ENCODE results near the gene NENF.
"Not testable (repeated sequence)": the region's sequence is repeated elsewhere in the genome, so short reads cannot be mapped to it uniquely, and the experiment has no call there.

NENF gene

DNA sequence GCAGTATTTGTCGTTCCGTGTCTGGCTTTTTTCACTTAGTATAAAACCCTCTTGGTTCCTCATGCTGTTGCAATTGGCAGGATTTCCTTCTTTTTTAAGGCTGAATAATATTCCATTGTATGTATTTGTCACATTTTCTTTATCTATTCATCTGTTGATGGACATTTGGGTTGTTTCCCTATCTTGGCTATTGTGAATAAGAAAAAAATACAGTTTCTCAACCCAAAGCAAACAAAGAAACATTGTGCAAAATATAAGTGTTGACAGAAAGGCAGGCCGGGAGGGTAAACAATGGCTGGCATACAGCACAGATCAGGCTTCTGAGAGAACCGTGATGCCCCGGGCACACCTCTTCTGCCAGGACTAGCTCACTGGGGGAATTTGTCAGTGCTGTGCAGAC lies 26.9 kb downstream of the NENF start:
- DNase-seq (ENCODE audit: low read depth, low spot score), result no peak

DNA sequence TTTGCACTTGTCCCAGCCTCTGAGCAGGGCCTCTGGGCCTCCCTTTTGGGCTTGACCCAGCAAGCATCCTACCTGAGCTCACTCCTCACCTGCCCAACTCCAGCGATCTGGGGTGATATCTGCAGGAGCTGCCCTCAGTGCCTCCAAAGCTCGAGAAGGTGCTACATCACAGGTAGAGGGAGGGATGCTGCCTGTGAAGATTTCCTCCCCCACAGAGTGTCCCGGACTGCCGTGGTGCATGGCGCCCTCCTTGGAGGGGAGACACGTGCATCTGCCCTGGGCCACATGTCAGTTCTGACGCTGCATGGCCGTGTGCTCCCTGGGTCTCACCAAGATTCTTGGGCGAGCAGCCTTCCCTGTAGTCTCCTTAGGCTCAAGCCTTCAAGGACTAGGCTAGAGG lies 27.7 kb downstream of the NENF start:
- DNase-seq (ENCODE audit: low read depth, low spot score), result no peak

DNA sequence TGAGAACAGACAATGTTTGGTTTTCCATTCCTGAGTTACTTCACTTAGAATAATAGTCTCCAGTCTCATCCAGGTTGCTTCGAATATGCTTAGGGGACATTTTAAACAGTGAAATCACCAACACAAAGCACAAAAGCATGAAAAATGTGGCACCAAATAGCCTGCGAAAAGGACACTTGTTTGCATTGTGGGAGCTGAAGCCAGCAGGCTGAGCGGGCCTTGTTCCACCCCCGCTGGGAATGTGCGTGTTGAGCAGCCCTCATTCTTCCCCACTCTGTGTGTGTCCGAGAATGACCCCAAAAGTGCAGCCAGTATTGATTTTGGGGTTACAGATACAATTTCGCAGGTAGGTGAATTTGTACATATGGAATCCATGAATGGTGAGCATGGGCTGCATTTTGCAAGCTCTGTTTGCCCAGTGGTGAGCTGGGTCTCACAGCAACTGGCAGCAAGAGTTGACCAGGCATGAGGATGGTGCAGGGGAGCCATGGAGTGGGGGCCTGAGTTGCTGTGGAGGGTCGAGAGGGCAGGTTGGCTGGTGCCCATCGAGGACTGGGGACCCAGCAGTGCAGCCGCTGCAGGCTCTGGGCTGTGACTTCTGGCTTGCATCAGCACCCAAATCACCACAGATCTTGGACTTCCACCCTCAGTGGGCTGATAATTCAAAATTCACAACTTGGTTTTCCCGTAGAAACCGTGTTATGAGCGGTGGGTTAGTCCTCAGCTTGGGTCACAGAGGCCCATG lies 29.4 kb downstream of the NENF start:
- no peak for DNase-seq (ENCODE audit: low read depth, low spot score)

DNA sequence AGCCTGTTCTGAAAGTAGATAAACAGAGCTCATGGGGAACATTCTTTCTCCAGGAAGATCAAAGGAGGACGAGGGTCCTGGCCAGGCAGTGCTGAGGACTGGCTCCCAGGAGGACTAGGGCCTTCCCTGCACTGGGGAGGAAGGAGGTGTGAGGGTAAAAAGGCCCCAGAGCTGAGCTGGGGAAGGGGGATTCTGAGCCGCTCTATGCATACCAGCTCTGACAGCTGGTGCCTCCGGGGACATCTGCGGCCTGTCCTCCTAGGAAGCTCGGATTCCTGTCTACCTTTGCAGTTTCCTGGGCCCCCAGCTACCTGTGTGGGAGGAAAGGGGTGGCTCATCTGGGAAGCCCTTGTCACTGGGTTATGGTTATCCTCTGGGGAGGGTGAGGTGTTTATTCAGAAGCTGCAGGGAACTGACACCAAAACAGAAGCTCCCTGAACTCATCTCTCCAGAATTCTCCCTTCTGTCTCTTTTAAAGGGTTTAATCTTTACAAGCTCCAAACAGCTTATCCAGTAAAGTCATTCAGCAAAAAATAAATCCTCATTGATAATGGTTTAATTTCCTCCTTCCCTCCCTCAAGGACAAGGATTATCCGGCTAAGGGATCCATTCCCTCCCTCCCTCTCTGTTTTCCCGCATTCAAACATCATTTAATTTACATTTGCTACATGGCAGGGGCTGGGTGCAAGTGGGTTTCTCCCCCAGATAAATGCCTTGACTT lies 31.0 kb downstream of the NENF start:
- no peak for DNase-seq (ENCODE audit: low read depth, low spot score)

DNA sequence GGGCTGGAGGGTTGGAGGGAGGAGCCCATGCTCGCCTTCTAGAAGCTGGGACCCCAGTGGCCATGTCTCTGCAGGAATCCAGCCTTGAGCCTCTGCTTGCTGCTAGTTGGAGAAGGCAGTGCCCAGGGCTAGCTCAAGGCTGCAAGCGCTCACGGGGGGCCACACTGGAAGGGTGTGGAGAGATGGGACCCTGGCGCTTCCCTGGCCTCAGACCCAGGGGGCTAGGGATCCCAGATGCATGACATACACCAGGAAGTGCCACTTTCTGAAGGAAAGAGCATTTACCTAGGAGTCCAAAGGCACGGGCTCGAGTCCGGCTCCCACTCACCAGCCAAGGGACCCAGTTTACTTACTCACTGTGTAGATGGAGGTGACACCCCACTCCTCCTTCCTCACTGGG lies 32.6 kb downstream of the NENF start:
- DNase-seq (ENCODE audit: low read depth, low spot score), result no peak

DNA sequence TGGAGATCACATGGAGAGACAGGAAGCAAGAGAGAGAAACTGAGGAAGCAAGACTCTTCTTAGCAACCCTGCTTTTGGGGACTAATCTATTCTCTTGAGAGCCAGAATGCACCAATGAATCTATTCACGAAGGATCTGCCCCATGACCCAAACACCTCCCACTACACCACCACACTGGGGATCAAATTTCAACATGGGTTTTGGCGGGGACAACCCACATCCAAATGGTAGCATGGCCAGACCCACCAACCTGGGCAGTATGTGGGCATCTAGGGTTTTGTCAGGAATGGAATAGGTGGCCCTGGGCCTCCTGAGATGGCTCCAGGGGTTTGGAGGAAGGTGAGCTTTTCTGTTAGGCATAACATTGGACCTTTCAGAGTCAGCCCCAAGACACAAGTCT lies 33.7 kb downstream of the NENF start:
- no peak for DNase-seq (ENCODE audit: low read depth, low spot score)

DNA sequence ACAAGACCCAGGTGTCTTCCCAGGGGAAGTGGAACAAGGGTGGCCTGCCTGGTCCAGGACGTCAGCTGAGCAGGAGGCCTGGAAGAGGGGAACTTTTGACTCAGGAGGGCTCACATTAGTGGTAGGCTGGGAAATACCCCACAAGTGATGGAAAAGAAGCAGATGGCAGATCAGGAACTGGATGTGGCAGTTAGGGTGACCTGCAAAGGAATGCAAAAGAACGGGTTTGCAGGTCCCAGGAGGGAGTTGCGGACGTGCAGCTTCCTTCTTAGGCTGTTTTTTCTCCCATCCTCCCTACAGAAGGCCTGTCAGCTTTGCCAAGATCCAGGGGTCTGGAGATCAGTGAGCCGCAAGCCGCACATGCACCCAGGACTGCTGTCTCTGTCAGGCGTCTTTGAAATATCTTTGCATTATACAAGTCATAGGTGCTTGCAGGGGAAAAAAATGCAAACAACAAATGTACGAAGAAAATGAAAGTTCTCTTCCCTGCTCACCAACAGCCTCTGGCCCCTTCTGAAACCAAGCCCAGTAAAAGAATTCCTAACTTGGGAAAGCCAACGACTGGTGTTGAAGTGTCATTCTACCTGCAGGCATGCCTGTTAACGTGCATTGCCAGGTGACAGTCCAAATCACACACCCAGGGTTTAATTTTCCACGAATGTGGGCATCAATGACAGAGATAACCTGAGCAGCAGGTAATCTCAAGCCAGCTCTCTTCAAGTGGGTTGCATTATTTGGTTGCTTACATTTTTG lies 34.4 kb downstream of the NENF start:
- DNase-seq (ENCODE audit: low read depth, low spot score), result no peak

DNA sequence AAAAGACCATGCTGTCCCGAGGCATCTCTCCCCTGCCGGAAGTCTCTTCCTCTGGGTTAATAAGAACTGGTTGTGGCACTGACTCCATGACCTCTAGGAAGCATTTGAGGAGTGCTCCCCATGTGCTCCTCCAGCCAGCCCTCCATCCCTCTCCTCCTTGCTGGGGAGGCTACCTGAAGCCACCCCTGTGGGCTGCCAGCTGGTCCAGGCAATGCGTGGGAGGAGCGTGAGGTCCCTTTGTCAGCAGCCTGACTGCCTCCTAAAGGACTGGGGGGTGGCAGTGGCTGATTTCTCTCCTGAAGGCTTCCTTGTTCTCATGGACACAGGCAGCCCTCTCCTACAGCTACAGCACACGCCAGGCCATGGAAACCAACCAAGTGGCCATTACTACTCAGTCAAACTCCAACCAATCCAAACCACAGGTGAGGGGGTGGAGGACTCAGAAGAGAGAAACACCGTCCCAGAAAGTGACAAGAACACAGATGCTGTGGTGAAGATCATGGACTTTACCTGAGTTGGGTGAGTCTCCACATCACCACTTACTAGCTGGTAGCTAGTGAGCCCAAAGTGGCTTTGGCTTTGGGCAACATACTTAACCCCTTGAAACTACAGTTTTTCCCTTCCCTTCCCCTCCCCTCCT lies 35.2 kb downstream of the NENF start:
- no peak for DNase-seq (ENCODE audit: low read depth, low spot score)

DNA sequence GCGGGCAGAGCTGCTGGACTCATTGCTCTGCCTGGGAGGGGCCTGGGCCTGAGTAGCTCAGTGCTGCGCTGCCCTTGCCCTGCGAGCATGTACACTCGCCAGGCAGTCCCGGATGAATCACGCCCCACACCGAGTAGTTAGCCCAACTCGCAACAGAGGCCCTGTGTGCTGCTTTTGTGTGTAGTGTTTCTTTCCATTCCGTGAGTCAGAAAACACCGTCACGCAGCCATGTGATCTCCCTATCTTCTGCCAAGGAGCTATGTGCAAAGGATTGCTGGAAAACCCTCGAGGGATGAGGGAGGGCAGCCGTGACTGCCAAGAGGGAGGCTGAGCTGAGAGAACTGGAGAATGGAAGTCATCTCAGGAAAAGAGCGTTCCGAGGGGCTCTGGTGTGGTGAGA lies 37.3 kb downstream of the NENF start:
- DNase-seq (ENCODE audit: low read depth, low spot score), result peak; percentile 89

DNA sequence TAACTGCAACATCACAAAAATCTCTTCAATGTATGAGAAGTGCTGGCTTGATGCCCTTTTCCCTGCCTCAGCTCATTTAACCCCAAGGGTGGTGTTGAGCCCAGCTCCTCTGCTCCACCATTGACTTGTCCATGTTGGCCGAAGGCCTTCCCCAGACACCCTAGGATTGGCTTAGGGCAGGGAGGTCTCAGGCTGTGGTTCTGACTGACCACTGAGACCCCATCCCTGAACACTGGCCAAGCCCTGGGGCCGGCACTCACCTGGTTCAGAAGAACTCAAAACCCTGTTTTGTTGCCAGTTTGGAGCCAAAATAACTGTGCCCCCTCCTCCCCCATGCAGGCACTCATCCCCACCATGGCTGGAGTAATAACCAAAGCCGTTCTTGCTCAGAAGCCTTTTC lies 38.6 kb downstream of the NENF start:
- no peak for DNase-seq (ENCODE audit: low read depth, low spot score)

DNA sequence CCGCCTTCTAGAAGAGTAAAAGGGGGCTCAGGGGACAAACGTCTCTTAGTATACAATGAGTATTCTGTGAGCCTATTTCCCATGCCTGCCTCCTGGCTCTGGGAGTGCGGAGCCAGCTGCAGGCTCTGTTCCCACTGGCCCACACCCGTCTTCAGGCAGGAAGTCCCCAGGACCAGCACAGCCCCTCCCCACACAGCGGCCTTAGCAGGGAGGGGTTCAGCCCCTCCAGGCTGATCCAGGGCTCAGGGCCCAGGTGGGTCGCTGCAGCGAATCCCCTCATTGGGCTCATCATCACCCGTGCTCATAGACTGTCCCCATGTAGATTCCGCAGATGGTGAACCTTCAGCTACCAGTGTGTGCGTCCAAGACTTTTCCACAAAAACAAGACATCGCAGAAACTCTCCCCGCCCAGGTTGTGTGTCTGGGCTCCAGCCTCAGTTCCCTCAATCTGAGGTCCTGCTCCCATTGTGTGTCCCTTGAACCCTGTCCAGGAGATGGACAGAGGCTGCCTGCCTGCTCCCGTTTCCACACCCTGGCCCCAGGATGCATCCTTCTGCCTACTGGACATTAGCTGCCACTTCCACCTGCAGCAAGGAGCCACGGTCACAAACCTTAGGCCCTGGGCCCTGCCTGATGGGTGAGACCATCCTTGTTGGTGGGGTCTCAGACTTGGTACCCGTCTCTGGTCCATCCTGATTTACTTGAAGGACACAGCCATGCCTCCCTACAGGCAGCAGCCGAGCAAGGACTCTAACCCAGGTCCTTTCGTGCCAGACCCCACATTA lies 39.4 kb downstream of the NENF start:
- no peak for DNase-seq (ENCODE audit: low read depth, low spot score)

DNA sequence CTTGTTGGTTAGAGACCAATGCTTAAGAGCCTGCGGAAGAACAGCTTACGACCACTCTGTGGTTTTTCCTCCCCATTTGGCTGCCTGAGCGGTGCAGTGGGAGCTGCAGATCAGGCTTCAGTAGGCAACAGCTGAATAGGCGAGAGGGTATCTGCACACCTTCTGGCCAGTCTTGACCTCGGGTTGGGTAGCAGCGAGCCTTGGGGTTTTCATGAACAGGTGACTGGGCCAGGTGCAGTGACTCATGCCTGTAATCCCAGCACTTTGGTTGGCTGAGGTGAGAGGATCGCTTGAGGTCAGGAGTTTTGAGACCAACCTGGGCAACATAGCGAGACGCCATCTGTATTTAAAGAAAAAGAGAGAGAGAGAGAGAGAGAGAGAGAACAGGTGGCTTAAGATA lies 41.0 kb downstream of the NENF start:
- DNase-seq (ENCODE audit: low read depth, low spot score), result no peak

DNA sequence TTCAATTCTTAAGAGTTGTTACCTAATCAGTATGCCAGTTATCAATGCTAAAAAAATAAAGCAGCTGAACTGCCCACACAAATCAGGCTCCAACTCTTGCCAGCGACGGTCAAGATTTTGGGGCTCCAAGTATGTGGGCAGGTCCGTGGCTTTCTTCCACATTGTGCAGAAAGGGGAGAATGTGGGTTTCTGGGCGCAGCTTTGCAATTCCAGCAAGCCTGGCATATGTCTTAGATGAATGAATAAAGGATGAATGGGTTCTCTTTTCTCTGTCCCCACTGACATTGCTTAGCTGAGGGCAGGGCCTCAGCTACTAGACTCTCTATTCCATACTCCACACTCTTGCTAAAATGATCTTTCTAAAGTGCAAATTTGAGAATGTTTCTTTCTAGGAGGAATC lies 42.4 kb downstream of the NENF start:
- no peak for DNase-seq (ENCODE audit: low read depth, low spot score)

DNA sequence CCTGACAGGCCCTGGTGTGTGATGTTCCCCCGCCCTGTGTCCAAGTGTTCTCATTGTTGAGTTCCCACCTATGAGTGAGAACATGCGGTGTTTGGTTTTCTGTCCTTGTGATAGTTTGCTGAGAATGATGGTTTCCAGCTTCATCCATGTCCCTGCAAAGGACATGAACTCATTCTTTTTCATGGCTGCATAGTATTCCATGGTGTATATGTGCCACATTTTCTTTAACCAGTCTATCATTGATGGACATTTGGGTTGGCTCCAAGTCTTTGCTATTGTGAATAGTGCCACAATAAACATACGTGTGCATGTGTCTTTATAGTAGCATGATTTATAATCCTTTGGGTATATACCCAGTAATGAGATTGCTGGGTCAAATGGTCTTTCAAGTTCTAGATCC lies 43.1 kb downstream of the NENF start:
- DNase-seq (ENCODE audit: low read depth, low spot score), result not testable (repeated sequence)

DNA sequence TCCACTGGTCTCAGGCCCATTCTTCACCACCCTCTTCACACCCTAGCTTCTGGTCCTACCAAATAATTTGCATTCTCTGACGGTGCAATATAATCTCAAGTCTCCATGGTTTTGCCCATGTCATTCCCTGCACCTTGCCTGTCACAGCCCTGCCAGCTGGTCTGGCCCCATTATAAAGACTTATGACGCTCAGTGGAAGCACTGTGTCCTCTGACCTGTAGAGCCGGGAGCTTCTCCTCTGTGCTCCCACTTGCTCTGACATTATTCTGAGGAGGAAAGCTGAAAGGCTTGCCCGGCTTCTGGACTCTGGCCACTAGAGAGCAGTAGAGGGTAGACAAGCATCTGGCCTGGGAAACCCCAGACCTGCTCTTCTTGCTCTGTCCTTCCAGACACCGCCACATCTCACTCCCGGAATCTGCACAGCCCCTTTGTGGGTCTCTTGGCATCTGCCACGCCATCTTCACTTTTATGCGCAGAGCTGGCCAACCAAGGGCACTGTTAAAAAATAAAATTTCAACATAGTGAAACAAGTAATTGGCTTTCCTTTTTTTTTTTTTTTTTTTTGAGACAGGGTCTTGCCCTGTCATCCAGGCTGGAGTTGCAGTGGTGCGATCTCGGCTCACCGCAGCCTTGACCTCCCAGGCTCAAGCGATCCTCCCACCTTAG lies 44.4 kb downstream of the NENF start:
- no peak for DNase-seq (ENCODE audit: low read depth, low spot score)

DNA sequence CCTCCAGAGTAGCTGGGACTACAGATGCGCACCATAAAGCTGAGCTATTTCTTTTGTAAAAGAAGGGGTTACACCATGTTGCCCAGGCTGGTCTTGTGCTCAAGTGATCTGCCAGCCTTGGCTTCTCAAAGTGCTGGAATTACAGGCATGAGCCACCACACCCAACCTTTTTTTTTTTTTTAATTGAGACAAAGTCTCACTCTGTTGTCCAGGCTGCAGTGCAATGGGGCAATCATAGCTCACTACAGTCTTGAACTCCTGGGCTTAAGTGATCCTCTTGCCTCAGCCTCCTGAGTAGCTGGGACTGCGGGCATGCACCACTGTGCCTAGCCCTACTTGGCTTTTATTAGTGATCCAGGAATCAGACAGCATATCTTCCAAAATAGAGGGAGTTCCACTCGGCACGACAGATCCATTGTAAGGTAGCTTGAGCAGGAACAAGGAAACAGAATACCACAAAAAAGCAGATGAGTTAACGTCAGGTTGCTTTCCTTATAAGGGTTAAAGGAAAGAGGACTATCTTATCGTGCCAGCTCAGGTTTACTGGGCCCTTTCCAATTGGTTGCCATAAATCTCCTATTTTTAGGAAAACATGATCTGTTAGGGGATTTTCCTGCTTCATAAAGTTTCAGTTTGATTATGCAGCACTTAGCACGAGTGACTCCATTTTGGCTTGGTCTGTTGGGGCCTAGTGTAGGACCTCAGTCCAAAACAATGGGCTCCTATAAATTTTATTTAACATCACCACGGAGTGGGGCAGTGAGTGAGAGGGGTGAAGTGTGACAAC lies 45.2 kb downstream of the NENF start:
- no peak for DNase-seq (ENCODE audit: low read depth, low spot score)

DNA sequence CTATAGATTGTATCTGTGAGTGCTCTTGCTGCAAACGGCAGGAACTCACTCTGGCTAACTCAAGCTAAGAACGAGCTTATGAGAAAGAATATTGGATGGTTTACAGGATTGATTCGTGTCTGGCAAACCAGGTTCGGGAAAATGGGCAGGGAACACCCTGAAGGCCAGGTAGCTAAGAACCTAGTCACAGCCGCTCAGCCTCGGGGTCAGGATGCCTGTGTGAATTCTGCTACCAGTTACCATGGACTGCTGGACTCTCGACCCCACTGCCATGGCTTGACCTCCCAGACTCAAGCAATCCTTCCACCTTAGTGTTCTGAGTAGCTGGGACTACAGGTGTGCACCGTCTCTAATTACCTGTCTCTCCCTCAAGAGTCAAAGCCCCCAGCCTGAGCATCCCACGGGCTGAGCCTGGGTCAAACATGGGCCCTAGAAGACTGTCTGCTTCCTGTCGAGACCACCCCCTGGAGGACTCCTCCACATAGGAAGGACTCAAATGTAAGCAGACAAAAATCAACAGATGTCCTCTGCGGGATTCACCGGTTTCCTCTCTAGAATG lies 45.8 kb downstream of the NENF start:
- no peak for DNase-seq (ENCODE audit: low read depth, low spot score)

DNA sequence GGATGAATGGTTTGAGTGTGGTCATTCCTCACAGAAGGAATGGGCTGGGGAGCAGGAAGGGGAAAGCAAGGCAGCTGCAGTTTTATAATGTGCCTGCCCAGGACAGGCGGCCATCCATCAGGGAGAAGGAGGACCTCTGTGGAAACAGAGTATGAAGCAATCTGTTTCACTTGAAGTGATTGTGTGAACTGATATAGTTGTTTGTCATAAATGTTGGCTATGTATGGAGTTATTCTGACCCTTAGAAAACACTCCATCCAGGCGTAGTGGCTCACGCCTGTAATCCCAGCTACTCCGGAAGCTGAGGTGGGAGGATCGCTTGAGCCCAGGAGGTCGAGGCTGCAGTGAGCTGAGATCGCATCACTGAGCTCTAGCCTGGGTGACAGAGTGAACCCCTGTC lies 46.5 kb downstream of the NENF start:
- DNase-seq (ENCODE audit: low read depth, low spot score), result no peak

DNA sequence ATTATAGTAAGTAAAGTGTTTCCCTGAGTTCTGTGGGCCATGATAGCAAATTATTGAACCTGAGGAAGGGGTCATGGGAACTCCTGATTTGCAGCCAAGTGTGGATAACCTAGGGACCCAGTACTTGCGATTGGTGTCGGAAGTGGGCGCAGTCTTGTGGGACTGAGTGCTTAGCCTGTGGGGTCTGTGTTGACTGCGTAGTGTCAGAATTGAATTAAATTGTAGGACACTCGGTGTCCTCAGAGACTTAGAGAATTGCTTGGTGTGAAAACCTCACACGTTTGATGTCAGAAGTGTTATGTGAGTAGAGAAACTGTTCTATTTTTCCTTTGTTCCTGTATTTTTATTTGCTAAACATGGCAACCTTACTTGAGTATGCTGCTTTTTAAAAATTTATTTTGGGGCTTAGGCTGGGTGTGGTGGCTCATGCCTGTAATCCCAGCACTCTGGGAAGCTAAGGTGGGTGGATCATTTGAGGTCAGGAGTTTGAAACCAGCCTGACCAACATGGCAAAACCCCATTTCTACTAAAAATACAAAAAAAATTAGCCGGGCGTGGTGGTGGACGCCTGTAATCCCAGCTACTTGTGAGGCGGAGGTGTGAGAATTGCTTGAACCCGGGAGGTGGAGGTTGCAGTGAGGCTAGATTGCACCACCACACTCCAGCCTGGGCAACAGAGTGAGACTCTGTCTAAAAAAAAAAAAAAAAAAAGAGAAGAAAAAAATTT lies 48.2 kb downstream of the NENF start:
- DNase-seq (ENCODE audit: low read depth, low spot score), result not testable (repeated sequence)
